Activated naive CD4-positive, alpha-beta T cell treated with anti-CD3 and anti-CD28 coated beads, Interleukin-2, amount 50 U/mL, for 16 hours (primary cell): ENCODE results near the gene NRXN3.

ENCODE experiments used
- DNase-seq: peaks from one replicate; pipeline ENCODE4 v3.0.0-alpha.2; 2020

The NRXN3 gene

GRCh38 chr14:79899610-79900009, 1729.4 kb downstream of the NRXN3 start:
- DNase-seq, result no peak

DNA sequence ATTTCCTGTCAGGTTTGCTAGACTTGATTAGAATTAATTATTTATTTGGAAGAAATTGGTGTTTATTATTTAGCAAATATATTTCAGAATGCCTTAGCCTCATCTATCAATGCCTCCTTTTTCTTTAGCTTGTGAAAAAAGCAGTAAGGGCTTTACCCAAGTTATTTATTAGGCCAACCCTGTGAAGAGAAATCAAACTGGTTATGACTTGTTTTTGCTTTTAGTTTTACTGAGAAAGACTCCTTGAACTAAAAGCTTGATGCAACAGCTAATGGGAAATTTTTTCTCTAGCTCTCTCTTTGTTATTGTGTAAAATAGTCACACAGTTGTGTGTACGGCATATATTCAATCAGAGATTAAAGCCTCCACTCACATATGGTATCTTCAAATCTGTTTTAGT, 1734.3 kb downstream of the NRXN3 start:
- DNase-seq, result no peak

- no peak for DNase-seq
Observed at GRCh38 chr14:79906994-79907393, 1736.8 kb downstream of the NRXN3 start.

- no peak for DNase-seq
Observed at GRCh38 chr14:79910086-79910485, 1739.9 kb downstream of the NRXN3 start.

DNA sequence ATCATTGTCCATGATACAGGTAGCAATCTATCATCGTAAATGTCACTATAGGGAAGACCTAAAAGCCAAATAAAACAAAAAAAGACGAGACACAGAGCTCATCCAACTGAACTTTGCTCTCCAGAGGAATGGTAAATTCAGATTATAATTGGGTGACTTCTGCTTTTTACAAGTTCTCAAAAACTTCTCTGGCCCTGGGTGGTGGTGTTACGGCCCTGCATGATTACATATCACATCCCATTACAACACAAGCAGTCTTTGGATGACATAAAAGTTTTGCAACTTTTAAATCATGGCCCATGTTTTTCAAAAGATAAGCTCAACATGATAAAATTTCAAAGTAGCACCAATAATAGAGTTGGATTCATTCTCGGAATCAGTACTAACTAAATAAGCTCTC, 1741.6 kb downstream of the NRXN3 start:
- DNase-seq, result no peak

DNA sequence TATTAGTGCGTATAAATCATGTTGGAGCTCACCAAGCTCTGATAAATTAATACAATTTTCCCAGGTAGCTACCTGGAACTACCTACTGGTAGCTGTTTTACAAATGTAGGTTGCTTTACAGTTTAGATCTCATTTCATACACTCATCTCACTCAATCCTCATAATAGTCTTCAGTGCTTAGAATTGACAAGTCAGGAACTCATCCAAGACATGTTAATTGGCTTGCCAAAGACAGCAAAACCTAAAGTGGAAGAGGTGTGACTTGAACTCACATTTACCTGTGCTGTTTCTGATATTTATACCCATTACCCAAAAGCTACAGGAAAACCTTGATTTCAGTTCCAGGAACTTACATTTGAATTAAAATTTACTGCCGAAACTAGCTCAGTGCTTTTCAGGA, 1744.4 kb downstream of the NRXN3 start:
- DNase-seq, result no peak

GRCh38 chr14:79915406-79915805, 1745.2 kb downstream of the NRXN3 start:
- no peak for DNase-seq

GRCh38 chr14:79916281-79916680, 1746.1 kb downstream of the NRXN3 start:
- no peak for DNase-seq

- no peak for DNase-seq
Observed at GRCh38 chr14:79916892-79917291, 1746.7 kb downstream of the NRXN3 start.
